DLD1 (cell line): ENCODE data around the gene WHRN.

Experiments
- in situ Hi-C: cut with HindIII; loops from 2 replicates; pipeline ENCODE4 v1.10.0; 2017; ENCODE audit warnings: low sequenced_read_pairs

Gene WHRN

GRCh38 chr9:114493521-114494184 lies 11.6 kb downstream of the WHRN start:
- in situ Hi-C loops = no loop called here

DNA sequence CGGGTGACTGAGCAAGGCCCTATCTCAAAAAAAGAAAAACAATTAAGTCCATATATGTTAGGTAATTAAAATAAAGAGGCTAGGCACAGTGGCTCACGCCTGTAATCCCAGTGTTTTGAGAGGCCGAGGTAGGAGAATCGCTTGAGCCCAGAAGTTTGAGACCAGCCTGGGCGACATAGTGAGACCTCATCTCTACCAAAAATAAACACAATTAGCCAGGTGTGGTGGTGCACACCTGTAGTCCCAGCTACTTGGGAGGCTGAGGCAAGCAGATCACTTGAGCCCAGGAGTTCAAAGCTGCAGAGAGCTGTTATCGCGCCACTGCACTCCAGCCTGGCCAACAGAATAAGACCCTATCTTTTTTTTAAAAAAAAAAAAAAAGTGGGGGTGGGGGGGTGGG lies 12.3 kb downstream of the WHRN start:
- in situ Hi-C loops = no loop called here

DNA sequence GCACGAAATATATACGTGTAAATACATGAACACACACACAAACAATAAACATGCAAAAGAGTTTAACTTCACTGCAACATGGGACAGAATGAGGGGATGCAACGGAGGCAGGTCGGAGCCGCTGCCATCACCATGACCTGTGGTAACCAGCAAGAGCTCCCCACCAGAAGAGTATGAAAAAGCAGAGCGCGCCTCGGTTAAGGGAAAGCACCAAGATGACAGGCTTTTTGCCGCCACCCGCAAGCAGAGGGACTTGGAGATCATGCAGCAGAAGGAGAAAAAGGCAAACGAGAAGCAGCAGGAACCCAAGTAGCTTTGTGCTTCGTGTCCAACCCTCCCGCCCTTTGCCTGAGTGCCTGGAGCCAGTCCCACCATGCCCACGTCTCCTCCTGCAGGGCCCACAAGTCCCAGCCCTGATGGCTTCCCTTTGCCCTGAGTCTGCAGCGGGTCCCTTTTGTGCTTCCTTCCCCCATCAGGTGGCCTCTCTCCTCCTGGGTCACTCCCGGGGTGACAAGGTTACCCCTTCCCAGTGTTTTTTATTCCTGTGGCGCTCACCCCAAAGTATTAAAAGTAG lies 13.8 kb downstream of the WHRN start:
- in situ Hi-C loops = no loop called here

- in situ Hi-C loops = no loop called here
These were observed 15.3 kb downstream of the WHRN start for GRCh38 chr9:114489928-114490327.

- in situ Hi-C loops = no loop called here
These were observed 16.7 kb downstream of the WHRN start for GRCh38 chr9:114488398-114489129.

- in situ Hi-C loops = no loop called here
These were observed 17.5 kb downstream of the WHRN start for GRCh38 chr9:114487607-114488300.

DNA sequence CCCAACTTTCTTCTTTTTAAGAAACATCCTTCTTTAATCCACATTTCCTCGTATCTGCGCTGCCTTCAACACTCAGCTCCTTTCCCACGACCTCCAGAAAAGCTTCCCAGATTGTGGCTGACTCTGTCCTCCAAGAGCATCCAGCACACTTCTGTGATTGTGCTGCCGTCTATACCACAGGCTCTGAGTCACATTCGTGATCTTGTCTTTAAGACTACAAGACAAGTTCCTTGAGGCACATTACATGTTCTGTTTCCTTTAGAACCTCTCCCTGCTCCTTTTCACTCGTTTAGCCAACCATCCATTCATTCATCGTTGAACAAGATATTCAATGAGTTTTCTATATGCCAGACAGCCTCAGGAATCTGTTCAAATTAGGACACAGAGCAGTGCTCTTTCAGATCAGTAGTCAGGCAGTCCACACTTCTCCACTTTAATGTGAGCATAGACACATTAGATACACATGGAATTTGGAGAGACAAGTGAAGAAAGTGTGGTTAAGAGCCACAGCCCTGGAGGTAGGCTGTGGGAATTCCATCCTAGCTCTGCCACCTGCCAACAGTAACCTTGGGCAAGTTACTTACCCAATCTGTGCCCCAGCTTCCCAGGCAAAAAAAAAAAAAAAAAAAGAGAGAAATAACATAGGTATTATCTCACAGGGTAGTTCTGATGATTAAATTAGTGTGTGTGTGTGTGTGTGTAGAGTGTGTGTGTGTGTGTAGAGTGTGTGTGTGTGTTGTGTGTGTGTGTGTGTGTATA lies 18.9 kb downstream of the WHRN start:
- in situ Hi-C loops = no loop called here

DNA sequence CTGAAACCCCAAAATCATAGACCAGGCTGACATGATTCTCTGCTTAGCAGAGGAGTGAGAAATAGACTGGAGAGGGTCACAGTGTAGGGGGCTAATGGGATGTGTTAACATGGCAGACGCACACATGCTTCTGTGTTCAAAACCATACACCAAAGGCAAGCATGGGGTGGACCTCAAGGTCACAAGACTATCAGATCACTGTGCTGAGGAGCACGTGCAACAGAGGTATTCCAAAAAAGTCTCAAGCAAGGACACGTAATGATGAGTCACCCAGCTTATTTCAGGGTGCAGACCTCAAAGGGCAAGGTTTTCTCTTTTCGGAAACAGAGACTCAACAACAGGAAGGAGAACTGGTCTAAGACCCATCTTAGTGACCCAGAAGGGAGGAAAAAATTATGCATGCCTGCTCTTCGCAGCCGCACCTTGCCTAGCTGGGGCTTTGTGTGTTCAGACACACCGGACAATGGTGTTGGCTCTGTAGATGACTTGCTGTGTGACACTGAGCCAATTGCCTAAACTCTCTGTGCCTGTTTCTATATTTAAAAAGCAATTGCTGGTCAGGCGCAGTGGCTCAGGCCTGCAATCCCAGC lies 20.3 kb downstream of the WHRN start:
- in situ Hi-C loops = no loop called here

DNA sequence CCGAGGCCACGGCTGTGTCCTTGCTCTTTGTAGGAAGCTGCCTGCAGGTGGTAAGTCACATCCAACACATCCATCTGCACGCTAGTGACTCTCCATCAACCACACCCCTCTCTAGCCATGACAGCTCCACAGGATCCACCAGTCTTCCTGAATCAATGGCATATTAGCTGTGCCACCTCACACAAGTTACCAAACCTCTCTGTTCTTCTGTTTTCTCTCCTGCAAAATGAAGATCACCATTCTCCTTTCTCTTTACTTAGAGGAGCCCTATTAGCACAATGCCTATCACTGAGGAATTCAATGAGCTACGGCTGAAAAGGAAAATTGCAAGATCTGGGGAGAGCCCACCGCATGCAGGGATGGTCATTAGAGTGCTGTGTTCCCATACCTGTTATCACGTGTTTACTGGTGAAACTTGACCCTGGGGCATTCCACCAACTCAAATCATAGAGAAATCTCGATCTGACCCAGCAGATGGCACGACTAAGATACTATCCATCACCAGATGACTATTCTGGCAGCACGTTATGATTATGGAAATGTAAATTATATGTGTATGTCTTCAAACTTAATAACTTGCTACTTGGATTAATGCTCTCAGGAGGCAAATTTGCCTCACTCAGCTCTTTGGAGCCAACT lies 20.9 kb downstream of the WHRN start:
- in situ Hi-C loops = no loop called here

DNA sequence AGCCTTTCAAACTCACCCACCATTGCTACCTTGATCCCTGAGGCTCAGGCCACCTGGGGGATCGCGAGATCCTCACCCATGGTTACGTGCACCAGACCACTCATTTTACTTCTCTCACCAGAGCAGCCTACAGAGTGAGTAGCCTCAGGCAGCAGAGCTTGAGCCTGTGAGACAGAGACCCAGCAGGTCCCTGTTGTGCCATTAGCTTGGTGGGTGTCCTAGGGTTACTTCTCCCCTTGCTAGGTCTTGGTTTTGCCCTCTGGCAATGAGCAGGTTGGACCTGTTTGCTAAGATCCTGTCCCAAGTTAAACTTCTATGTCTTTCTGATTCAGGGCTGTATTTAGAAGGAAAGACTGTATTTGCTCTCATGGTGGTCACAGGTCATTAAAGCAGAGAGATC lies 21.8 kb downstream of the WHRN start:
- in situ Hi-C loops = no loop called here

DNA sequence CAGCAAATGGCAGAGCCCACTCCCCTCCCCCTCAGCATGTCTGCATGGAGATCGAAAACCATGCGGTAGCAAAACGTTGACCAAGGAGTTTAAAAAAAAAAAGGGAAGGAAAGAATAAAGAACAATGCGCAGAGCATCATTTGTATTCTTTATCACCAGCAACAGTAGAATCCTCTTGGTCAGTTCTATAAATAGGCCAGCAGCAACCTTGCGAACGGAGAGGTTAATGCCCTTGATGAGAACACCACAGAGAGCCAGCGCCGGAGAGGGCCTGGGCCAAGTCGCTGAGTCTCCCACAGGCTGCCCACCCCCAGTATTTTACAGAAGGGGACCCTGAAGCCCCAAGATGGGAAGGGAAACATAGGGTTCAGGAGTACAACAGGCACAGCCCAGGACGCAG lies 22.7 kb downstream of the WHRN start:
- in situ Hi-C loops = no loop called here

DNA sequence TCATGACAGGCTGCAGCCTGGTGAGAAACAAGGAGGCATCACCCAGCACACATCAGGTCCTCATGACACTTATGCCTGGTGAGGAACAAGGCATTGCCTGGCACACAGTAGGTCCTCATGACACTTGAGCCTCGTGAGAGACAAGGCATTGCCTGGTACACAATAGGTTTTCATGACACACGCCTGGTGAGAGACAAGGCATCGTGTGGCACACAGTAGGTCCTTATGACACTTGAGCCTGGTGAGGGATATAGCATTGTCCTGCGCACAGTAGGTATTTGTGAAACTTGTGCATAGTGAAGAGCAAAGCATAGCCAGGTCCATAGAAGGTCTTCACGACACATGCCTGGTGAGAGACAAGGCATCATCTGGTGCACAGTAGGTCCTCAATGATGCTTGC lies 23.5 kb downstream of the WHRN start:
- in situ Hi-C loops = no loop called here

- in situ Hi-C loops = no loop called here
These were observed 24.4 kb downstream of the WHRN start for GRCh38 chr9:114480746-114481435.

DNA sequence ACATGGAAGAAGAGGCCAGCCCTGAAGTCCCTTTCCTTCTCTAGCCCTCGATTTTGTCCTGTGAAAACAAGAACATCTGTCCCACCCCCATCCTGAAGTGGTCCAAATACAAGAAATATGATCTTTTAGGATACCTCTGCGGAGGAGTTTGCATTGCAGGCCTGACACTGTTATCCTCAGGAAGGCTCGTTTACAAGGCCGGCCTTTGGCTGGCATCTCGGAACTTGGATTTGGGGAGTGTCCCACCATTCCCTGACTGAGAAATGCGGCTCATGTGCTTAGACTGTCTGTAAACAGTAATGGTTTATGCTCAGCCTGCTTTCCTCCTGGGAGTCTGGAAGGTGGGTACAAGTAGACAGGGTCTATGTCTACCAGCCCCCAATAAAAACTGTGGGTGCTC lies 26.4 kb downstream of the WHRN start:
- in situ Hi-C loops = no loop called here

- in situ Hi-C loops = no loop called here
These were observed 26.8 kb downstream of the WHRN start for GRCh38 chr9:114478459-114478858.

DNA sequence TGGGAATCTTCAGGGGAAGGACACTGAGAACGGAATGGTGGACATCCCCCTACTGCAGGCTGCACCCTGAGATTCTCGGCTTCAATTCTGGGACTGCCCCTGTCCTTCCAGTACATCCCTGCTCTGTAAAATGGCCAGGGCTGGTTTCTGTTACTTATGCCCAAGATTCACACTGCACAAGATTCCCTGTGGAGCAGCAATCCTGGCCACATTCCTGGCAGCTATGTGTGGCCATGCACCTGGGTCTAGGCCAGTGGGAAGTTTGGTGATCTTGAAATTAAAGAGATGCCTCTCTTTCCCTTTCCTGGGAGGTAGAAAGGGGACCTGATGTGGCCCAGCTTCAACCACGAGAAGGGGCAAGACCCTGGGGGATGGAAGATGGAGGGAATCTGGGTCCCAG lies 27.6 kb downstream of the WHRN start:
- in situ Hi-C loops = no loop called here

- in situ Hi-C loops = no loop called here
These were observed 28.3 kb downstream of the WHRN start for GRCh38 chr9:114476891-114477469.

DNA sequence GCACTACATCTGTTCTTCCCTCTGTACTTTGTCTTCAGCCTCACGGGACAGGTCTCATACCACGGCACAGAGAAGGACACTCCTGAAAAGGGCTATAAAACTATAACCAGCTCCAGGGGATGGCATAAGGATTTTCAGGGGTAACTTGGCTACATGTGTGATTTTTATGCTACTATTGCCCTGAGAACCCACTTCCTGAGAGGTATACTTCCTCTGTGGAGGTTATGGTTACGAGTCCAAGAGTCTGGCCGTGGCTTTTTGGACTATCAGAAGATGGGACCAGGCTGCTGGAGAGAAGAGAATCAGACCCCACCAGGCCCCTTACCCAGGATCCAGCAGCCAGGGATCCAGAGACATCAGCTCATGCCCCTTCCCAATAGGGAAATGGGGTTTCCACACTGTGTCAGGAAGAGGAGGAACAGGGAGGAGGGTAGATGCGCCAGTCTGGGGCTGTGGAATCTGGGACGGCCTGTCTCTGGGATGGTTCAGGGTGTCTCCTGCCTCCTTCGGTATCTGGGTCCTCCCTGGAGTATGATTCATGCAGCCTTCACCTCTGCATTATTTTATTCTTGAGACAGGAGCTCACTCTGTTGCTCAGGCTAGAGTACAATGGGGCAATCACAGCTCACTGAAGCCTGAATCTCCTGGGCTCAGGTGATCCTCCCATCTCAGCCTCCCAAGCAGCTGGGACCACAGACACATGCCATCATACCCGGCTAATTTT lies 29.7 kb downstream of the WHRN start:
- in situ Hi-C loops = no loop called here

DNA sequence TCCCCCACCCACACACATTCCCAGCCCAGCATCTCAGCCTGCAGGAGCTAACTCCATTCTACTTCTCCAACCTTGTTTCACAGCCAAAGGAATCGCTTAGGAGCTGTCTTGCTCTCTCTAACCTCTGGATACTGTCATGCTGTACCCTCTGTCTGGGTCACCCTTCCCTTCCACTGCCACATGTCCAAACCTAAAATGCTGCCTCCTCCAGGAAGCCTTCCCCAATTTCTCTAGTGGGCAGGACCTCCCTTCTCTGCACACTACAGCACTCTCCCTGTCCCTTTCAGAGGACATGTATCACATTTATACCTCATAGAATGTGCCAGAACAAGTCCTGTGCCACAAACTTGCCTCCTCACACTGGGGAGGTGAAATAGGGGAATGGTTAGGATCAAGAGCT lies 30.8 kb downstream of the WHRN start:
- in situ Hi-C loops = no loop called here
